ENCODE results near the gene TRMU. TPM values are rescaled to one million over a fixed set of nuclear protein-coding genes. Genes with fewer than 3 reads are reported as not detected.

The TRMU gene
- total RNA-seq, 1 experiment from 2014 or later, result 48.8 TPM

DNA sequence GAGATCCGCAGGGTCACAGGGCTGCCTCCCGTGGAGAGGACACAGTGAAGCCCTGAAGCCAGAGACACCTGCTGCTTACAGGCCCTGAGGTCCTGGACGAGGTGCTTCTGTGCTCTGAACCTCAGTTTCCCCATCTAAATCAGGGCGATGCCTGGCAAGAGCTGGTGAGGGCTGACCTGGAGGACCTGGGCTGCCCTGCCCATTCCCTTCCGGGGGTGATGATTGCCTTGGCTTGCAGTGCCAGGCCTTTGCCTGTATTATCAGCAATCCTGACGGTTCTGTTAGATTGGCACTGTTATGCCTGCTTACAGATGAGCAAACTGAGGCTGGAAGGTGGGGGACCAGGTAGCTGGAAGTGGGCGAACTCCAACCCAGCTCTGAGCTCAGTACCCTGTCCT is 46.7 kb upstream of the TRMU start:
- ATAC-seq, result no peak
- intact Hi-C loops (cut with micrococcal nuclease; ENCODE audit: unreplicated experiment) (no loop called here), in situ Hi-C loops (cut with HindIII; ENCODE audit: low pct_unique_long_range_greater_than_20kb, low sequenced_read_pairs) (no loop called here)
- H3K4me3 ChIP-seq (ENCODE audit: low read depth in 2 of 2, low read length in 2 of 2), result no peak overlapping the region
- no peak overlapping the region for H3K27ac ChIP-seq (ENCODE audit: low read length)
- ChIA-PET POLR2A (no interaction called here), CTCF (no interaction called here)
- no peaks in the 10 kb centered on the region for H3K36me3 ChIP-seq (ENCODE audit: control insufficient read depth, insufficient read depth, low read length)
- TF ChIP-seq SIN3A (IDR thresholded peaks at IDR 0.05; ENCODE audit: borderline replicate concordance, insufficient read depth, low read depth, low read length) (no peak), TCF7L2 (IDR thresholded peaks at IDR 0.05; ENCODE audit: low read depth, low read length) (no peak), POLR2AphosphoS5 (IDR thresholded peaks at IDR 0.05; ENCODE audit: low read depth, low read length) (no peak)
- H3K9me3 ChIP-seq (ENCODE audit: control insufficient read depth, insufficient read depth, low read depth, low read length), result no peaks in the 10 kb centered on the region
- H3K4me1 ChIP-seq (ENCODE audit: control insufficient read depth, insufficient read depth, low read length), result no peaks in the 10 kb centered on the region
- BruUV-seq (replicated peaks), result no TSS peak
- DNase-seq (ENCODE audit: low read depth, low spot score), result no peak
- H3K27me3 ChIP-seq (ENCODE audit: control insufficient read depth, insufficient read depth, low read length), result no peaks in the 10 kb centered on the region

DNA sequence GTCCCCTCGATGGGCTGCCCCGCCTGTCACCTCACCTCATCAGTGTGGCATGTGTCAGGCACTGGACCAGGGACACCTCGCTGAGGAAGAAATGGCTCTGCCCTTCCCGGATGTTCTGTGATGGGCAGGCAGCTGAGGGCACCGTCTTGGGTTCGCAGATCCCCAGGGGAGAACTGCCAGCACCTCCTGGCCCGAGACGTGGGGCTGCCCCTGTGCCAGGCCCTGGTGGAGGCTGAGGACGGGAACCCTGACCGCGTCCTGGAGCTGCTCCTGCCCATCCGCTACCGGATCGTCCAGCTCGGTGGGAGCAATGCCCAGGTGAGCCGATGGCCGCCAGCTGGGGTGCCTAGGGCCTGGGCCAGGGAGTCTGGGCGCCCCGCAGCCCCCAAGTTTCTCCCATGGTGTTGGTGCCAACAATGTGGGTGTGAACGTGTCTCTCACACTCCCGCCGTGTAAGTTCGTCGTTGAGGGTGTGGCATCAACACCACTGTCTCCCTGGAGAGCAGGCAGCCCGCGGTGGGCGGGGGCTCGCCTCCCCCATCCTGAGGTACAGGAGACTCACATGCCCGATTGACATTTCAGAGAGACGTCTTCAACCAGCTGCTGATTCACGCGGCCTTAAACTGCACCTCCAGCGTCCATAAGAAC is 46.1 kb upstream of the TRMU start:
- CTCF ChIA-PET, result no interaction called here

More for the DNA sequence above, 46.1 kb upstream of the TRMU start:
- TF ChIP-seq POLR2AphosphoS5 (IDR thresholded peaks at IDR 0.05; ENCODE audit: low read depth, low read length) (no peak), SIN3A (IDR thresholded peaks at IDR 0.05; ENCODE audit: borderline replicate concordance, insufficient read depth, low read depth, low read length) (no peak), TCF7L2 (IDR thresholded peaks at IDR 0.05; ENCODE audit: low read depth, low read length) (no peak), CTCF (IDR thresholded peaks at IDR 0.05) (no peak), REST (IDR thresholded peaks at IDR 0.05; ENCODE audit: insufficient read depth in 1 of 2, low read depth in 2 of 2, low read length in 1 of 2) (no peak)
- intact Hi-C loops (cut with micrococcal nuclease; ENCODE audit: unreplicated experiment), result no loop called here
- POLR2A ChIA-PET, result no interaction called here
- DNase-seq (ENCODE audit: low read depth, low spot score) (no peak), ATAC-seq (no peak)
- H3K27me3 ChIP-seq (ENCODE audit: control insufficient read depth, insufficient read depth, low read length), result no peaks in the 10 kb centered on the region
- no peak overlapping the region for H3K27ac ChIP-seq (ENCODE audit: low read length)
- no peaks in the 10 kb centered on the region for H3K36me3 ChIP-seq (ENCODE audit: control insufficient read depth, insufficient read depth, low read length)
- no peak overlapping the region for H3K4me3 ChIP-seq (ENCODE audit: low read depth in 2 of 2, low read length in 2 of 2)
- H3K9me3 ChIP-seq (ENCODE audit: control insufficient read depth, insufficient read depth, low read depth, low read length), result no peaks in the 10 kb centered on the region
- no peaks in the 10 kb centered on the region for H3K4me1 ChIP-seq (ENCODE audit: control insufficient read depth, insufficient read depth, low read length)
- BruUV-seq (replicated peaks), result no TSS peak
- in situ Hi-C loops (cut with HindIII; ENCODE audit: low pct_unique_long_range_greater_than_20kb, low sequenced_read_pairs), result no loop called here
